Stimulated activated CD8-positive, alpha-beta memory T cell treated with anti-CD3 and anti-CD28 coated beads, Interleukin-4, amount 100 ng/mL, for 48 hours (primary cell): ENCODE measurements around the gene CLBA1.

Experiments
- DNase-seq: peaks from one replicate; pipeline ENCODE4 v3.0.0-alpha.2; 2020

CLBA1 gene

GRCh38 chr14:105006831-105007592, 21.4 kb downstream of the CLBA1 start:
- DNase-seq, result no peak

GRCh38 chr14:105007593-105008264, 22.1 kb downstream of the CLBA1 start:
- DNase-seq, result no peak

GRCh38 chr14:105010106-105010505, 24.5 kb downstream of the CLBA1 start:
- DNase-seq, result no peak

GRCh38 chr14:105010891-105011291, 25.3 kb downstream of the CLBA1 start:
- no peak for DNase-seq

GRCh38 chr14:105011312-105011990, 25.9 kb downstream of the CLBA1 start:
- no peak for DNase-seq

- DNase-seq, result no peak
Observed at GRCh38 chr14:105012171-105012985, 26.8 kb downstream of the CLBA1 start.

- DNase-seq, result no peak
Observed at GRCh38 chr14:105013150-105013785, 27.7 kb downstream of the CLBA1 start.

GRCh38 chr14:105014032-105014431, 28.4 kb downstream of the CLBA1 start:
- DNase-seq, result no peak

- no peak for DNase-seq
Observed at GRCh38 chr14:105014631-105015030, 29.0 kb downstream of the CLBA1 start.

- no peak for DNase-seq
Observed at GRCh38 chr14:105015242-105015641, 29.7 kb downstream of the CLBA1 start.

GRCh38 chr14:105015905-105016304, 30.3 kb downstream of the CLBA1 start:
- no peak for DNase-seq

GRCh38 chr14:105018414-105018813, 32.8 kb downstream of the CLBA1 start:
- no peak for DNase-seq

- peak; percentile 73 for DNase-seq
Observed at GRCh38 chr14:105019861-105020814, 34.5 kb downstream of the CLBA1 start.

GRCh38 chr14:105020815-105021655, 35.4 kb downstream of the CLBA1 start, which contains the start of gene CDCA4:
Gene CDCA4 (minus strand): TSS chr14:105021083. CDS start chr14:105011929, 9,154 bp downstream.
- DNase-seq, result peak; percentile 97

GRCh38 chr14:105021656-105022275, 36.2 kb downstream of the CLBA1 start:
- peak; percentile 63 for DNase-seq

GRCh38 chr14:105022276-105022670, 36.7 kb downstream of the CLBA1 start:
- DNase-seq, result no peak

- DNase-seq, result no peak
Observed at GRCh38 chr14:105023144-105023543, 37.6 kb downstream of the CLBA1 start.

GRCh38 chr14:105023791-105024480, 38.3 kb downstream of the CLBA1 start:
- DNase-seq, result no peak

GRCh38 chr14:105025429-105025828, 39.8 kb downstream of the CLBA1 start:
- no peak for DNase-seq
